ENCODE data around the gene PTPN22.

Gene PTPN22

DNA sequence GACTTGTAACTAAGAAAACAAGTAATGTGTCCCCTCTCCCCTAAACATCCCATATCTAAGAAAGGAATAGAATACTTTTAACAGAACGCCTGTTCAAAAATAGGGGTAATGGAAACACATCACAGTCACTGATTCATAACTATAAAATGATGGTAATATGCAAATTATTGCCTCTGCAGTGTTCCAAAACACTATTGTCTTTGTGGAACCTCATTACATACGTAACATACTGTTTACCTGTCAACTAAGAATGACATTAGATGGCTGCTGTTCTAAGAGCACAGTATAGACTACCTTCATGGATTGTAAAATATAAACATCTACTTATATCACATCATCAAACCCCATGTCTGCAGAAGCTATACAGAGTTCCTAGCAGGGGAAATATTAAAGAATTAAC, 19.3 kb upstream of the PTPN22 start:
- no peak for TF ChIP-seq CTCF (IDR thresholded peaks at IDR 0.05; ENCODE audit: low read depth, low read length)
- DNase-seq (ENCODE audit: low read depth, low spot score), result no peak
- in situ Hi-C loops (cut with HindIII; ENCODE audit: low sequenced_read_pairs), result no loop called here
- no peak overlapping the region for H3K4me3 ChIP-seq (ENCODE audit: low read depth, low read length)

- DNase-seq (ENCODE audit: low read depth, low spot score), result no peak
- no peak for TF ChIP-seq CTCF (IDR thresholded peaks at IDR 0.05; ENCODE audit: low read depth, low read length)
- in situ Hi-C loops (cut with HindIII; ENCODE audit: low sequenced_read_pairs), result no loop called here
- no peak within 1 kb of the TSS for H3K4me3 ChIP-seq (ENCODE audit: low read depth, low read length)
Observed at GRCh38 chr1:113887402-113888175, 16.1 kb upstream of the PTPN22 start, which contains the start of gene BCL2L15. BCL2L15 (minus strand) TSS chr1:113887581; CDS start chr1:113887375, 206 bp downstream.

DNA sequence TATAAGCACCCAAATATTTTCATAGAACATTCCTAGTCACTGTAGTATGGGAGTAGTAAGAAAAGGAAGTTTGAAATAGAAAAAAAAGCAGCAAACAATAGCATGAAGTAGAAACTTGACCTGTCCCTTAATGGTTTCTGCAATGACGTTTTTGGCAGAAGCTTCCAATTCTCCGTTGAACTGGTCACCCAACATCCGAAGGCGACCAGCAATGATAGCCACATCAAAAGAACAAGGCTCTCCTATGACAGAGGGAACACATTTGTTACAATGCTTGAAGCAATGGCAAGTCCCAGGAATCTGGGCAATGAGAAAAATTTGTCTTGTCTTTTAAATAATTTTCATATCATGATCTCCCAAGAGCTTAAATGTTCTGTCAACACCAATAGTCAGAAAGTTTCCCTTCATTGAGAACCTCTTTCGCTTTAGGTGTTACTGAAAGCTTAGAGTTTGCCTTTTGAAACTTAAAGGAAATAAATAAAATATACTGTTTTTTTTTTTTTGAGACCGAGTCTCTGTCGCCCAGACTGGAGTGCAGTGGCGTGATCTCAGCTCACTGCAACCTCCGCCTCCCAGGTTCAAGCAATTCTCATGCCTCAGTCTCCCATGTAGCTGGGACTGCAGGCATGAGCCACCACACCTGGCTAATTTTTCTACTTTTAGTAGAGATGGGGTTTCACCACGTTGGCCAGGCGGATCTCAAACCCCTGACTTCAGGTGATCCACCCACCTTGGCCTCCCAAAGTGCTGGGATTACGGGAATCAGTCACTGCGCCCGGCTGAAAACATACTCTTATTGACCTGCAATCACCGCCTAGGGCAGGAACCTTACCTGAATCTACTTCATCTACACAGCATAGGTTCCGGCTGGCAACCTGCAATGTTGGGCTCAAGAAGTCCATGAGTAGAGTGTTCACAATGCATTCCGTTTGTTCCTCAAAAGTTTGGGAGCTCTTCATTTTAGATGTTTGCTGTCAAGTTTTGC, 15.2 kb upstream of the PTPN22 start:
- in situ Hi-C loops (cut with HindIII; ENCODE audit: low sequenced_read_pairs), result no loop called here
- DNase-seq (ENCODE audit: low read depth, low spot score), result no peak
- no peak for TF ChIP-seq CTCF (IDR thresholded peaks at IDR 0.05; ENCODE audit: low read depth, low read length)
- no peak overlapping the region for H3K4me3 ChIP-seq (ENCODE audit: low read depth, low read length)

DNA sequence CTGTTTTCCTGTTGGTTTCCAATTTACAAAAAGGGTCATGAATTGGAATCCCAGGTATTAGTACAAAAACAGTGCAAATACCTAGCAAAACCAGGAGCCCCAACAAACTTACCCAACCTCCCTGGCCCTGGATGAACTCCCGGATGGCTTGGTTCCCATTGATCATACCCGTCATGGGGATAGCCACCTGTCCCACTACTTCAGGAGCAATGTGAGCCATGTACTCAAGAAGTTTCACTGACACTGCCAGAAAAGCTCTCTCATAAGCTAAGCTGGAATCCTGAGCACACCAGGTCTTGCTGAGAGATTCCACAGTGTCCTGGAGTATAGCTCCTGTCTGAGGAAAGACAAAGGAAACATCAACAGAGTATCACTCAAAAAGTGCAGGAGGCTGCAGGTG, 10.1 kb upstream of the PTPN22 start:
- TF ChIP-seq CTCF (IDR thresholded peaks at IDR 0.05; ENCODE audit: low read depth, low read length), result no peak
- DNase-seq (ENCODE audit: low read depth, low spot score), result no peak
- no peak overlapping the region for H3K4me3 ChIP-seq (ENCODE audit: low read depth, low read length)
- in situ Hi-C loops (cut with HindIII; ENCODE audit: low sequenced_read_pairs), result no loop called here

DNA sequence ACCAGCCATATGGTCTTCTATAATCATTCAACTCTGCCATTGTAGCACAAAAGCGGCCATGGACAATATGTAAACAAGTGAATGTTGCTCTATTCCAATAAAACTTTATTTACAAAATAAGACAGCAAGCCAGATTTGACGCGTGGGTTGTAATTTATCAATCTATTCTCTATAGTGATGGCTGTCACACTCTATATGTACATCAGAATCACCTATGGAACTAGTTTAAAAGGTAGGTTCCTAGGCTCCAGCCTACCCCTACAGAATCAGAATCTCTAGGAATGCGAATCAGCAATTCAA, 8.2 kb upstream of the PTPN22 start:
- no peak for TF ChIP-seq CTCF (IDR thresholded peaks at IDR 0.05; ENCODE audit: low read depth, low read length)
- no peak for DNase-seq (ENCODE audit: low read depth, low spot score)
- H3K4me3 ChIP-seq (ENCODE audit: low read depth, low read length), result no peak overlapping the region
- in situ Hi-C loops (cut with HindIII; ENCODE audit: low sequenced_read_pairs), result no loop called here

- H3K4me3 ChIP-seq (ENCODE audit: low read depth, low read length), result no peak overlapping the region
- TF ChIP-seq CTCF (IDR thresholded peaks at IDR 0.05; ENCODE audit: low read depth, low read length), result no peak
- in situ Hi-C loops (cut with HindIII; ENCODE audit: low sequenced_read_pairs), result no loop called here
- no peak for DNase-seq (ENCODE audit: low read depth, low spot score)
Observed at GRCh38 chr1:113876176-113876575, 4.7 kb upstream of the PTPN22 start.

Data from astrocyte of the spinal cord (primary cell).